Umbilical cord (tissue), 2 donors: Measurements from ENCODE around the gene TLCD3A. TPM values are rescaled to one million over a fixed set of nuclear protein-coding genes. Genes with fewer than 3 reads are reported as not detected.
"Not testable (repeated sequence)": the region's sequence is repeated elsewhere in the genome, so short reads cannot be mapped to it uniquely, and the experiment has no call there.

Source experiments
- DNase-seq: peaks from one replicate; pipeline ENCODE4 v3.0.0-alpha.2; 2015; ENCODE audit warnings: low spot score
- total RNA-seq: library from RNA; depleted of rRNA; stranded (reverse); fragments of >200 nt; gene quantifications from one replicate; pipeline ENCODE4 v1.2.3, GENCODE V29; 2014; ENCODE audit warnings: low replicate concordance; ENCODE audit not compliant: insufficient read depth

Gene TLCD3A
- total RNA-seq, result 24.3 TPM

GRCh38 chr17:732067-732901, at the start of gene TLCD3A:
TSS of gene TLCD3A (plus strand) at chr17:732596. CDS start at chr17:732648, 52 bp downstream.
- peak; percentile 69 for DNase-seq

GRCh38 chr17:683040-683439, 49.4 kb upstream of the TLCD3A start:
- DNase-seq, result no peak

- DNase-seq, result no peak
Measured at GRCh38 chr17:683499-684254, 48.7 kb upstream of the TLCD3A start.

GRCh38 chr17:685006-685405, 47.4 kb upstream of the TLCD3A start:
- no peak for DNase-seq

- peak; percentile 44 for DNase-seq
Measured at GRCh38 chr17:688100-688989, 44.1 kb upstream of the TLCD3A start.

- no peak for DNase-seq
Measured at GRCh38 chr17:689556-690275, 42.7 kb upstream of the TLCD3A start.

- no peak for DNase-seq
Measured at GRCh38 chr17:690361-690760, 42.0 kb upstream of the TLCD3A start.

- no peak for DNase-seq
Measured at GRCh38 chr17:691423-691822, 41.0 kb upstream of the TLCD3A start.

- no peak for DNase-seq
Measured at GRCh38 chr17:692116-692515, 40.3 kb upstream of the TLCD3A start.

- DNase-seq, result peak; percentile 87
Measured at GRCh38 chr17:693791-694638, 38.4 kb upstream of the TLCD3A start.

- DNase-seq, result peak; percentile 90
Measured at GRCh38 chr17:696369-696768, 36.0 kb upstream of the TLCD3A start.

GRCh38 chr17:697682-698081, 34.7 kb upstream of the TLCD3A start:
- DNase-seq, result peak; percentile 30

GRCh38 chr17:698096-698495, 34.3 kb upstream of the TLCD3A start:
- not testable (repeated sequence) for DNase-seq

GRCh38 chr17:699345-699744, 33.1 kb upstream of the TLCD3A start:
- DNase-seq, result peak; percentile 50

- peak; percentile 39 for DNase-seq
Measured at GRCh38 chr17:700504-701094, 31.8 kb upstream of the TLCD3A start.

- DNase-seq, result no peak
Measured at GRCh38 chr17:703081-703875, 29.1 kb upstream of the TLCD3A start.

GRCh38 chr17:704111-704864, 28.1 kb upstream of the TLCD3A start:
- no peak for DNase-seq

- no peak for DNase-seq
Measured at GRCh38 chr17:705011-705410, 27.4 kb upstream of the TLCD3A start.
